ENCODE measurements around the gene RGS3. TPM values are rescaled to one million over a fixed set of nuclear protein-coding genes. Genes with fewer than 3 reads are reported as not detected.

RGS3 gene
- total and polyA plus RNA-seq, 10 of the 15 experiments (the other 5 are each of a cell fraction or from before 2014, with no cell fraction given), result 2.9 to 138 (median 28.8) TPM

DNA sequence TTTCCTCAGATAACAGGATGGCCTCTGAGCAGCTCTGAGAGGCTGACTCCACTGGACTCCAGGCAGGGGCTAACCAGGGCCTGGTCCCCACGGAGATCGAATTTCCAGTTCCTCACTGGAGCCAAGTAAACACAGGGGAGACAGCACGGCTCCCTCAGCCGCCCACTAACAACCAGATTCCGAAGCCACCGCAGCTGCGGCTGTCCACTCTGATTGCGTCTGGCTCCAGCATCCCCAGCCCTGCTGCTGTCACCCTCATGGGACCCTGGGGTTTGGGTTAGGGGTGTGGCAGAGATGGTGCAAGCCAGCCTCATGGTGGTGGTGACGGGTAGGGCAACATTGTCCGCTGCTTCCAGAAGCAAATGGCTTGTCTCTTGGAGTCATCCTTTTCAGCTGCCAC lies 172.6 kb downstream of the RGS3 start (continued):
- TF ChIP-seq CBFB (IDR thresholded peaks at IDR 0.05; ENCODE audit: low read depth) (no peak), GABPA (IDR thresholded peaks at IDR 0.05; ENCODE audit: low read depth) (no peak), SP1 (IDR thresholded peaks at IDR 0.05; ENCODE audit: low read depth, low read length) (no peak), NR2C1 (IDR thresholded peaks at IDR 0.05) (no peak), MYC (IDR thresholded peaks at IDR 0.05; ENCODE audit: insufficient read depth, insufficient read length, insufficient replicate concordance, low read length, severe bottlenecking) (no peak)

GRCh38 chr9:113636693-113637092 lies 173.2 kb downstream of the RGS3 start:
- H3K27me3 ChIP-seq (replicated peaks in 1 of 2; ENCODE audit: control insufficient read depth in 2 of 2, insufficient read depth in 2 of 2, low read length in 1 of 2), result no peaks in the 10 kb centered on the region; a peak in 1 of 4 replicates
- H3K4me2 ChIP-seq (ENCODE audit: control insufficient read depth, insufficient read depth), result no peak overlapping the region
- TF ChIP-seq NRF1 (conservative IDR thresholded peaks at IDR 0.05; ENCODE audit: low read depth, low read length), result no peak
- H3K36me3 ChIP-seq (ENCODE audit: control insufficient read depth in 2 of 2, insufficient read depth in 2 of 2, low read length in 1 of 2), result no peaks in the 10 kb centered on the region
- ChIA-PET POLR2A (interaction anchor here (0.6 kb wide), 1 partner anchor 383 kb away, joined by 5 read pairs; no protein-coding TSS in a partner anchor), RAD21 (ENCODE audit: unreplicated experiment) (no interaction called here), CTCF (interaction anchor here (1.7 kb wide), 1 partner anchor 20 kb away, joined by 5 read pairs; no protein-coding TSS in a partner anchor), SMC1A (ENCODE audit: uncharacterized antibody, unreplicated experiment) (no interaction called here)
- no peaks in the 10 kb centered on the region for H3K4me1 ChIP-seq (ENCODE audit: control insufficient read depth, insufficient read depth, low read length)
- no peak for ATAC-seq
- no peaks in the 10 kb centered on the region for H4K20me1 ChIP-seq (ENCODE audit: control insufficient read depth, insufficient read depth)
- BruUV-seq (replicated peaks), result no TSS peak
- H2AFZ ChIP-seq (ENCODE audit: control insufficient read depth, low read depth, low read length), result no peak overlapping the region
- no peak overlapping the region for H3K27ac ChIP-seq (ENCODE audit: control insufficient read depth, insufficient read depth)
- in situ Hi-C loops (cut with MboI) (no loop called here), intact Hi-C loops (cut with micrococcal nuclease; ENCODE audit: unreplicated experiment) (no loop called here)
- H3K9ac ChIP-seq (ENCODE audit: control insufficient read depth, insufficient read depth, low read length), result no peak overlapping the region
- no peaks in the 10 kb centered on the region for H3K9me3 ChIP-seq (replicated peaks; ENCODE audit: control insufficient read depth, insufficient read depth, low read length)
- DNase-seq (ENCODE audit: low read depth, low spot score), result no peak
- no peak overlapping the region for H3K4me3 ChIP-seq
- FAIRE-seq, result no peak
- 50% methylated on average over 6 of the region's 6 CpGs for WGBS (ENCODE audit: insufficient coverage, insufficient replicate concordance, low lambda C conversion rate, missing lambda C conversion rate)
- H3K79me2 ChIP-seq (ENCODE audit: control insufficient read depth, insufficient read depth, low read length), result no peaks in the 10 kb centered on the region

GRCh38 chr9:113638490-113638889 lies 175.0 kb downstream of the RGS3 start:
- no peaks in the 10 kb centered on the region for H3K4me1 ChIP-seq (ENCODE audit: control insufficient read depth, insufficient read depth, low read length)
- no peaks in the 10 kb centered on the region for H4K20me1 ChIP-seq (ENCODE audit: control insufficient read depth, insufficient read depth)
- no peak overlapping the region for H3K27ac ChIP-seq (ENCODE audit: control insufficient read depth, insufficient read depth)
- no peak for ATAC-seq
- no peaks in the 10 kb centered on the region for H3K9me3 ChIP-seq (replicated peaks; ENCODE audit: control insufficient read depth, insufficient read depth, low read length)
- no TSS peak for BruUV-seq (replicated peaks)
- no peaks in the 10 kb centered on the region; a peak in 1 of 4 replicates for H3K27me3 ChIP-seq (replicated peaks in 1 of 2; ENCODE audit: control insufficient read depth in 2 of 2, insufficient read depth in 2 of 2, low read length in 1 of 2)
- POLR2A ChIA-PET, result interaction anchor here (0.7 kb wide), 1 partner anchor 446 kb away, joined by 4 read pairs; no protein-coding TSS in a partner anchor
- SMC1A ChIA-PET (ENCODE audit: uncharacterized antibody, unreplicated experiment), result interaction anchor here (1.0 kb wide), 1 partner anchor 17 kb away, joined by 3 read pairs; no protein-coding TSS in a partner anchor
- no peak for FAIRE-seq
- no peak for DNase-seq (ENCODE audit: low read depth, low spot score)
- intact Hi-C loops (cut with micrococcal nuclease; ENCODE audit: unreplicated experiment) (no loop called here), in situ Hi-C loops (cut with MboI) (no loop called here)
- H3K4me3 ChIP-seq, result no peak overlapping the region
- CTCF ChIA-PET, result interaction anchor here (0.6 to 2.0 kb wide), 3 partner anchors 11 to 631 kb away, joined by 3 to 7 read pairs (median 4); no protein-coding TSS in a partner anchor
- H3K4me2 ChIP-seq (ENCODE audit: control insufficient read depth, insufficient read depth), result no peak overlapping the region
- no peaks in the 10 kb centered on the region for H3K36me3 ChIP-seq (ENCODE audit: control insufficient read depth in 2 of 2, insufficient read depth in 2 of 2, low read length in 1 of 2)
- RAD21 ChIA-PET (ENCODE audit: unreplicated experiment), result no interaction called here
- 47% methylated on average over 7 of the region's 7 CpGs for WGBS (ENCODE audit: insufficient coverage, insufficient replicate concordance, low lambda C conversion rate, missing lambda C conversion rate)
- no peak overlapping the region for H2AFZ ChIP-seq (ENCODE audit: control insufficient read depth, low read depth, low read length)
- no peaks in the 10 kb centered on the region for H3K79me2 ChIP-seq (ENCODE audit: control insufficient read depth, insufficient read depth, low read length)
- no peak overlapping the region for H3K9ac ChIP-seq (ENCODE audit: control insufficient read depth, insufficient read depth, low read length)
- TF ChIP-seq SMC3 (IDR thresholded peaks at IDR 0.05; ENCODE audit: borderline replicate concordance, low read length) (no peak), SIN3A (IDR thresholded peaks at IDR 0.05; ENCODE audit: low read depth, low read length) (no peak), BACH1 (IDR thresholded peaks at IDR 0.05; ENCODE audit: borderline replicate concordance) (no peak), PAX8 (IDR thresholded peaks at IDR 0.05) (no peak), NR2C2 (IDR thresholded peaks at IDR 0.05; ENCODE audit: borderline replicate concordance, control insufficient read depth, insufficient read length, low read depth) (no peak), WRNIP1 (IDR thresholded peaks at IDR 0.05; ENCODE audit: borderline replicate concordance, low read depth, low read length) (no peak), DPF2 (IDR thresholded peaks at IDR 0.05) (no peak), BCLAF1 (IDR thresholded peaks at IDR 0.05) (no peak)

Measured in GM12878 (cell line).